Ureter (tissue), 1 donor: Measurements from ENCODE around the gene STK38. TPM values are rescaled to one million over a fixed set of nuclear protein-coding genes. Genes with fewer than 3 reads are reported as not detected.

Source experiments
- DNase-seq: peaks from one replicate; pipeline ENCODE4 v3.0.0-alpha.2; 2020; ENCODE audit warnings: low spot score
- total RNA-seq: library from RNA; stranded (reverse); gene quantifications from one replicate; pipeline ENCODE4 v1.2.4, GENCODE V29; 2023
- donor health status: DM: yes; HTN: yes; CAD: no.

Gene STK38
- total RNA-seq, 1 donor from 2014 or later = 47.5 TPM

- DNase-seq = no peak
Measured at GRCh38 chr6:36523451-36523850, 23.8 kb downstream of the STK38 start.

GRCh38 chr6:36519352-36519751, 27.9 kb downstream of the STK38 start:
- DNase-seq = no peak

GRCh38 chr6:36517408-36517807, 29.9 kb downstream of the STK38 start:
- DNase-seq = no peak

- no peak for DNase-seq
Measured at GRCh38 chr6:36516988-36517387, 30.3 kb downstream of the STK38 start.

GRCh38 chr6:36516559-36516958, 30.7 kb downstream of the STK38 start:
- DNase-seq = no peak

- DNase-seq = no peak
Measured at GRCh38 chr6:36515844-36516243, 31.4 kb downstream of the STK38 start.

GRCh38 chr6:36514554-36515456, 32.5 kb downstream of the STK38 start:
- no peak for DNase-seq

- no peak for DNase-seq
Measured at GRCh38 chr6:36510365-36510764, 36.9 kb downstream of the STK38 start.

GRCh38 chr6:36508532-36508931, 38.7 kb downstream of the STK38 start:
- DNase-seq = no peak

GRCh38 chr6:36506611-36507010, 40.7 kb downstream of the STK38 start:
- no peak for DNase-seq

- DNase-seq = no peak
Measured at GRCh38 chr6:36505744-36506534, 41.3 kb downstream of the STK38 start.

GRCh38 chr6:36504982-36505381, 42.3 kb downstream of the STK38 start:
- DNase-seq = no peak

- no peak for DNase-seq
Measured at GRCh38 chr6:36504181-36504580, 43.1 kb downstream of the STK38 start.

GRCh38 chr6:36501686-36502085, 45.6 kb downstream of the STK38 start:
- no peak for DNase-seq

- DNase-seq = no peak
Measured at GRCh38 chr6:36499918-36500317, 47.4 kb downstream of the STK38 start.

GRCh38 chr6:36495086-36495485, 52.2 kb downstream of the STK38 start:
- DNase-seq = no peak

- DNase-seq = no peak
Measured at GRCh38 chr6:36493859-36494258, 53.4 kb downstream of the STK38 start.

GRCh38 chr6:36493319-36493718, 54.0 kb downstream of the STK38 start:
- no peak for DNase-seq

- no peak for DNase-seq
Measured at GRCh38 chr6:36492621-36493020, 54.7 kb downstream of the STK38 start.

- DNase-seq = no peak
Measured at GRCh38 chr6:36492092-36492491, 55.2 kb downstream of the STK38 start.

- no peak for DNase-seq
Measured at GRCh38 chr6:36491378-36491965, 55.8 kb downstream of the STK38 start.

GRCh38 chr6:36489426-36489825, 57.9 kb downstream of the STK38 start:
- DNase-seq = no peak

GRCh38 chr6:36488221-36488620, 59.1 kb downstream of the STK38 start:
- DNase-seq = no peak
